Non-pigmented ciliary epithelial cell (primary cell): Measurements from ENCODE around the gene KLHL29.
A peak's percentile ranks its signal among the peaks of the same experiment; 100 is the strongest.
"Not testable (repeated sequence)": the region's sequence is repeated elsewhere in the genome, so short reads cannot be mapped to it uniquely, and the experiment has no call there.

Experiments used
- DNase-seq: peaks from one replicate; pipeline ENCODE4 v3.0.0-alpha.2; 2010; ENCODE audit warnings: low read depth

Gene KLHL29

GRCh38 chr2:23384551-23385343, at the start of gene KLHL29:
TSS of gene KLHL29 (plus strand) at chr2:23385179. CDS start at chr2:23562197, 177,018 bp downstream.
- no peak for DNase-seq

- DNase-seq = no peak
Measured at GRCh38 chr2:23335550-23335949, 49.4 kb upstream of the KLHL29 start.

- no peak for DNase-seq
Measured at GRCh38 chr2:23342075-23342474, 42.9 kb upstream of the KLHL29 start.

GRCh38 chr2:23346029-23346428, 39.0 kb upstream of the KLHL29 start:
- DNase-seq = no peak

GRCh38 chr2:23346781-23347180, 38.2 kb upstream of the KLHL29 start:
- DNase-seq = no peak

- DNase-seq = no peak
Measured at GRCh38 chr2:23347471-23348092, 37.4 kb upstream of the KLHL29 start.

- DNase-seq = not testable (repeated sequence)
Measured at GRCh38 chr2:23348093-23348481, 36.9 kb upstream of the KLHL29 start.

- DNase-seq = no peak
Measured at GRCh38 chr2:23349508-23349907, 35.5 kb upstream of the KLHL29 start.

- DNase-seq = no peak
Measured at GRCh38 chr2:23350041-23350791, 34.8 kb upstream of the KLHL29 start.

- no peak for DNase-seq
Measured at GRCh38 chr2:23350792-23351355, 34.1 kb upstream of the KLHL29 start.

GRCh38 chr2:23351388-23352141, 33.4 kb upstream of the KLHL29 start:
- DNase-seq = peak; percentile 24

GRCh38 chr2:23354554-23354953, 30.4 kb upstream of the KLHL29 start:
- no peak for DNase-seq

- DNase-seq = no peak
Measured at GRCh38 chr2:23355001-23355400, 30.0 kb upstream of the KLHL29 start.

GRCh38 chr2:23356711-23357110, 28.3 kb upstream of the KLHL29 start:
- DNase-seq = no peak

GRCh38 chr2:23359631-23360567, 25.1 kb upstream of the KLHL29 start:
- DNase-seq = no peak

GRCh38 chr2:23360571-23361125, 24.3 kb upstream of the KLHL29 start:
- DNase-seq = no peak

GRCh38 chr2:23361152-23361551, 23.8 kb upstream of the KLHL29 start:
- DNase-seq = no peak

GRCh38 chr2:23363268-23363667, 21.7 kb upstream of the KLHL29 start:
- DNase-seq = no peak

GRCh38 chr2:23363831-23364230, 21.1 kb upstream of the KLHL29 start:
- no peak for DNase-seq

- DNase-seq = no peak
Measured at GRCh38 chr2:23366720-23367119, 18.3 kb upstream of the KLHL29 start.
